Prostate gland (tissue), 2 donors: ENCODE measurements around the gene WNT3.

ENCODE experiments used
- POLR2A ChIP-seq: fragments of 450-650 bp; IDR thresholded peaks from one replicate; pipeline ENCODE4 v1.6.1; 2016; ENCODE audit warnings: antibody characterized with exemption, mild to moderate bottlenecking
- TF ChIP-seq, protein P1 (sequence below), 4 experiments: fragments of 200-600 bp in 2 of 4; fragments of 450-650 bp in 2 of 4; sonication (generic) in 2 of 4; IDR thresholded peaks; 1 replicate in 3 of 4; 2 replicates in 1 of 4; pipeline ENCODE4 v1.5.1; 2016 to 2019; ENCODE audit warnings: antibody characterized with exemption in 4 of 4, mild to moderate bottlenecking in 2 of 4, moderate library complexity in 2 of 4

DNA sequence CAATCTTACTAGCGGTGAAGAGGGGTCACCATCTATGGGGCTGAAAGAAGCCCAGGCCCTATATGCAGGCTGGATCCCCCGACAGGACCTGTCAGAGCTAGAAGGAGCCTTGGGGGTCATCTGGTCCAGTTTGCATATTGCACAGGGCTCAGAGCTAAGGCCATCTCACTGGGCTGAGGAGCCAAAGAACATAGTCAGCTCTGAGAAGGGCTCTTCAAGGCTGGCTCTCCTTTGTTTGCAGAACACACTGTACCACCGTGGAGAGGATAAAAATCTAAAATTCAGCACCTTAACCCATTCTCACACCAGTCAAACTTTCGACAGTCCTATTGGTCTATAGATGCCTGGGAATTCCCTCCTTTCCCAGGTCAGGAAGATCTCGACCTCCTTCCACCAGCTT is 24.2 kb downstream of the WNT3 start:
- TF ChIP-seq, protein P1, sequence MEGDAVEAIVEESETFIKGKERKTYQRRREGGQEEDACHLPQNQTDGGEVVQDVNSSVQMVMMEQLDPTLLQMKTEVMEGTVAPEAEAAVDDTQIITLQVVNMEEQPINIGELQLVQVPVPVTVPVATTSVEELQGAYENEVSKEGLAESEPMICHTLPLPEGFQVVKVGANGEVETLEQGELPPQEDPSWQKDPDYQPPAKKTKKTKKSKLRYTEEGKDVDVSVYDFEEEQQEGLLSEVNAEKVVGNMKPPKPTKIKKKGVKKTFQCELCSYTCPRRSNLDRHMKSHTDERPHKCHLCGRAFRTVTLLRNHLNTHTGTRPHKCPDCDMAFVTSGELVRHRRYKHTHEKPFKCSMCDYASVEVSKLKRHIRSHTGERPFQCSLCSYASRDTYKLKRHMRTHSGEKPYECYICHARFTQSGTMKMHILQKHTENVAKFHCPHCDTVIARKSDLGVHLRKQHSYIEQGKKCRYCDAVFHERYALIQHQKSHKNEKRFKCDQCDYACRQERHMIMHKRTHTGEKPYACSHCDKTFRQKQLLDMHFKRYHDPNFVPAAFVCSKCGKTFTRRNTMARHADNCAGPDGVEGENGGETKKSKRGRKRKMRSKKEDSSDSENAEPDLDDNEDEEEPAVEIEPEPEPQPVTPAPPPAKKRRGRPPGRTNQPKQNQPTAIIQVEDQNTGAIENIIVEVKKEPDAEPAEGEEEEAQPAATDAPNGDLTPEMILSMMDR (IDR thresholded peaks at IDR 0.05): no peak
- no peak for TF ChIP-seq POLR2A
